ENCODE results near the gene DRC3. TPM values are rescaled to one million over a fixed set of nuclear protein-coding genes. Genes with fewer than 3 reads are reported as not detected.

Gene DRC3
- total RNA-seq, 1 donor from 2014 or later = 7.2 TPM

DNA sequence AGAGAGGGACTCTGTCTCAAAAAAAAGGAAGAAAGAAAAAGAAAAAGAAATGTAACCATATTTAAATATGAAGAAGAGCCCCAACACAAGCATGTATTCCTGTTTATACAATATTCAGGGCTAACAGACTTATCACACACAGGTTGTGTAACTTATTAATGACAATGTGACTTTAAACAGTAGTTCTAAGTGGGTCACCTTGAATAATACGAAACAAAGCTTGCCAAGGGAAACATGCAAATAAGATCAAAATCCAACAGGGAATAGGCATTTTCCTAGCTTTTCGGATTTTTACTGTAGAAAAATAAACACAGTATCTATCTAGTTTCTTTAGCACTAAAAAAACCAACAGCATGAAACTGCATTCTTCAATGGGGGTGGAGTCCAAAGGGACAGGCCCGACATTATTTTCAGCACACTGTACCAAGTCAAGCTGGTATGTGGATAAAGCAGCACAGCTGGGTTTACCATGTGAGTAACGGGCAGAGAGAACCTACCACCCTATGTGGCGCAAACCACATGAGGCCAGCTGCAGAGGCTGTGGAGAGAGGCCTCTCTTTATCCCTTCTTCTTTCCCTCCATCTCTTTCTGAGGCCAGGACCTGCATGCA, 45.7 kb upstream of the DRC3 start:
- intact Hi-C loops (cut with DNase I) = no loop called here
- Histone ChIP-seq H3K4me1 (peaks cover 17 to 32% of the 10 kb centered on the region in 2 donors), H3K27me3 (no peaks in the 10 kb centered on the region), H3K4me3 (no peak overlapping the region), H3K27ac (no peak overlapping the region), H3K36me3 (no peaks in the 10 kb centered on the region), H3K9me3 (no peaks in the 10 kb centered on the region)
- no peak for DNase-seq (ENCODE audit: low spot score in 2 of 2)
- TF ChIP-seq, protein P1, sequence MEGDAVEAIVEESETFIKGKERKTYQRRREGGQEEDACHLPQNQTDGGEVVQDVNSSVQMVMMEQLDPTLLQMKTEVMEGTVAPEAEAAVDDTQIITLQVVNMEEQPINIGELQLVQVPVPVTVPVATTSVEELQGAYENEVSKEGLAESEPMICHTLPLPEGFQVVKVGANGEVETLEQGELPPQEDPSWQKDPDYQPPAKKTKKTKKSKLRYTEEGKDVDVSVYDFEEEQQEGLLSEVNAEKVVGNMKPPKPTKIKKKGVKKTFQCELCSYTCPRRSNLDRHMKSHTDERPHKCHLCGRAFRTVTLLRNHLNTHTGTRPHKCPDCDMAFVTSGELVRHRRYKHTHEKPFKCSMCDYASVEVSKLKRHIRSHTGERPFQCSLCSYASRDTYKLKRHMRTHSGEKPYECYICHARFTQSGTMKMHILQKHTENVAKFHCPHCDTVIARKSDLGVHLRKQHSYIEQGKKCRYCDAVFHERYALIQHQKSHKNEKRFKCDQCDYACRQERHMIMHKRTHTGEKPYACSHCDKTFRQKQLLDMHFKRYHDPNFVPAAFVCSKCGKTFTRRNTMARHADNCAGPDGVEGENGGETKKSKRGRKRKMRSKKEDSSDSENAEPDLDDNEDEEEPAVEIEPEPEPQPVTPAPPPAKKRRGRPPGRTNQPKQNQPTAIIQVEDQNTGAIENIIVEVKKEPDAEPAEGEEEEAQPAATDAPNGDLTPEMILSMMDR (IDR thresholded peaks at IDR 0.05) = no peak

DNA sequence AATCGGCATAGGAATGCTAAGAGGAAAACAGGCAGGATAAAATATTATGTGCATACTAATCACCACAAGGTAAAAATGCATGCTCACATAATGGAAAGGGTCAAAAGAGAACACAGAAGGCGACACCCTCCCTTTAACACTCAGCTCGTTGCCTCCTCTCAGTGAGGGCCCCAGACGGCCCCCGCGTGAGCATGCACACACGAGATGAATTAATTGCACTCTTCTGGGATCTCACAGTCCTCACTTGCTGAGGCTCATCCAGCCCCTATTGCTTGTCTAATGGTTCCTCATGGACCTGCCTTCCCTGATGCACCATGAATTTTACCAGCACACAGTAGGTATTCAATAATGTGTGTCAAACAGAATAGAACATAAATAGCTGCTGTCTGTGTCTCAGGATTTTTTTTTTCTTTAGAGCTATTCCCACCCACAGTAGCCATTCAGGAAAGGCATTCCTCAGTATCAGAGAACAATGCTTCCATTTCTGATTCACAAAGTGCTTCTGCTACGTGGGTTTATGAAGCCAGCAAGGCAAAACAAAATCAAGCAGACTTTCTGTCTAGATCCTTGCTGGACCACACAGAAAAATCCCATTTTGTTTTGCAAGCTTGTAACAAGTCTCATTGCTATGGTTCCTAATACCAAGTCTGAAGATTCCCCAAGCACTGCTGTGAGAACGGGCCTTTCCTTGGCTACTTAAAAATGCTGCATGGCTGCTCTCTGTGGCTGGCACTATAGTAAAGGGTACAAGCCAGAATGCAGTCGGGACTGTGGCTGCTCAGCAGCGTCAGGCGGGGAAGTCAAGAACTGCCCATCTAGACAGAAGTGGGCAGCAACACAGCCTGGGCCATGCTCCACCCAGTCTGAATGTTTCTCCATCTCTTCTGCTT, 44.0 kb upstream of the DRC3 start:
- TF ChIP-seq, protein P1 (IDR thresholded peaks at IDR 0.05) = no peak
- Histone ChIP-seq H3K4me1 (peaks cover 17 to 32% of the 10 kb centered on the region in 2 donors), H3K4me3 (no peak overlapping the region), H3K36me3 (no peaks in the 10 kb centered on the region), H3K27ac (peak overlapping the region in 1 of 2 donors; percentile 31), H3K27me3 (no peaks in the 10 kb centered on the region), H3K9me3 (no peaks in the 10 kb centered on the region)
- intact Hi-C loops (cut with DNase I) = no loop called here
- no peak for DNase-seq (ENCODE audit: low spot score in 2 of 2)

DNA sequence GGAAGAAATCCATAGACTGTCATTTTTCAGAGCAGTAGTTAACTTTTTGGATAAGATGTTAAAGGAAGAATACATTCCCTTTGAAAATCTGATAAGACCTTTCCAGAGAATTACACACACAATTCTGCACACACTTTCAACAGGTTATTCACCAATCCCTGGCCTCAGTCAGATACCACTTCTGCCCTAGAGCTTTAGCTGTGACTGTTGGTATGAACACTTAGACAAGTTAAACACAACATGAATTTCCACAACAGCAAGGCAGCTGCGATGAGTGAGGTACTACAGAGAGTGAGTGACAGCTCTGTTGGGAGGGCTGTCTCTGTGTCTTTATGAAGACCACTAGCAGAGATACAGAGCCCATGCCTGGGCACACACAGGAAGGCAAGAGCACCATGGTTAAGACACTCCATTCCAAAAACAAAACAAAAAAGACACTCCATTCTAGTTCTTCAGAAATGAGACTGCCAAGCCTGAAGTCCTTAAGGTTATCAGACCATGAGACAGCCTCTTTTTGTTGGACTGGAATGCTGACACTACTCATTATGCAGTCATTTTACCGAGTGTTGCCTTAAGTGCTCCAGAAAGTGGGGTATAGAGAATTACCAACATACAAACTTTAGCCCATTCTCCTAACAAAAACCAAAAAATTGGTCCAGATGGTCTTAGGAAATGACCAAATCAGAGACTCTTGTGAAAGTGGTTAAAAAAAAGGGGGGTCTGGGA, 42.8 kb upstream of the DRC3 start:
- H3K9me3 ChIP-seq = no peaks in the 10 kb centered on the region
- H3K27me3 ChIP-seq = no peaks in the 10 kb centered on the region
- TF ChIP-seq, protein P1 (IDR thresholded peaks at IDR 0.05) = no peak
- no peaks in the 10 kb centered on the region for H3K36me3 ChIP-seq
- no peak for DNase-seq (ENCODE audit: low spot score in 2 of 2)
- intact Hi-C loops (cut with DNase I) = loop anchor here (5.0 kb wide), 1 partner anchor 42 kb away; the partner anchor contains the start of genes DRC3 and TOM1L2
- H3K4me3 ChIP-seq = no peak overlapping the region
- H3K27ac ChIP-seq = peak overlapping the region; percentile 29 to 31
- peaks cover 17 to 32% of the 10 kb centered on the region in 2 donors for H3K4me1 ChIP-seq

DNA sequence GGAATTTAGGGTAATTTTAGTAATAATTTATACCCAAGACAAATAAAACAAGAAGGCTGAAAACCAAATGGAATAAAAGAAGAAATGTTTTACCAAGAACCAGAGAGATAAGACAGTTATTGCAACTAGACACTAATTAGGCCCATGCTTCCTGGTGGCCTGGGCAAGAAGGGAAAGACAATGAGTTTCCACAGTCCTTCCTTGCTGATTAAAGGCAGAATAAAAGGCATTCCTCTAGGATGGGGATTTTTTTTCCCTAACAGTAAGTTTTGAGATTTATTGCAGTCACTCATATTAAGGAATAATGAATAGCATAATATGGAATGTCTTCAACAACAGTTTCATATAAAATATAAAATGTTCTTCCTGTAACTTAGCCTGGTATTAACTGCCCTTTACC, 42.0 kb upstream of the DRC3 start:
- intact Hi-C loops (cut with DNase I) = loop anchor here (5.0 kb wide), 1 partner anchor 42 kb away; the partner anchor contains the start of genes DRC3 and TOM1L2
- Histone ChIP-seq H3K27ac (peak overlapping the region; percentile 29 to 31), H3K27me3 (no peaks in the 10 kb centered on the region), H3K9me3 (no peaks in the 10 kb centered on the region), H3K4me3 (no peak overlapping the region), H3K4me1 (peaks cover 17 to 34% of the 10 kb centered on the region in 2 donors), H3K36me3 (no peaks in the 10 kb centered on the region)
- TF ChIP-seq, protein P1 (IDR thresholded peaks at IDR 0.05) = no peak
- no peak for DNase-seq (ENCODE audit: low spot score in 2 of 2)

DNA sequence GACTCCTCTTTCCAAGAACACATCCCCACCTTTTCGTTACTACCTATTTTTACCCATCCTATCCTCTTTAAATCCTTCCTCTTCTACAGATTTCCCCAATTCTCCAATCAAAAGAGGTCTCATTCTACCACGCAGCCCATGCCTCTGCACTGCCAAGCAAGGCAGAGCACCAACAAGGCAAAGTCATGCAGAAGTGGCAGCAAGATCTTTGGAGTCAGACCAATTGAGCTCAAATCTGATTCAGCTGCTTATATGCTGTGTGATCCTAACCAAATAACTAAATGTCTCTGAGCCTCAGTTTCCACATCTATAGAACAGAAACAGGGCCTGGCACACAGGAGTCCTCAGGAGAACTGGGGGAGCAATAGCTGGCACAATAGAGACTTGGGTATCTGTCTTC, 41.5 kb upstream of the DRC3 start:
- H3K4me3 ChIP-seq = no peak overlapping the region
- no peaks in the 10 kb centered on the region for H3K36me3 ChIP-seq
- no peak for DNase-seq (ENCODE audit: low spot score in 2 of 2)
- intact Hi-C loops (cut with DNase I) = loop anchor here (5.0 kb wide), 1 partner anchor 41 kb away; the partner anchor contains the start of genes DRC3 and TOM1L2
- H3K9me3 ChIP-seq = no peaks in the 10 kb centered on the region
- peaks cover 17 to 34% of the 10 kb centered on the region in 2 donors for H3K4me1 ChIP-seq
- TF ChIP-seq, protein P1 (IDR thresholded peaks at IDR 0.05) = no peak
- H3K27me3 ChIP-seq = no peaks in the 10 kb centered on the region
- H3K27ac ChIP-seq = no peak overlapping the region

All from ascending aorta (tissue), 2 donors.